Measurements from ENCODE around the gene APOA4. TPM values are rescaled to one million over a fixed set of nuclear protein-coding genes. Genes with fewer than 3 reads are reported as not detected.
"Not testable (repeated sequence)": the region's sequence is repeated elsewhere in the genome, so short reads cannot be mapped to it uniquely, and the experiment has no call there.

The APOA4 gene
- total RNA-seq, 1 experiment from 2014 or later: not detected

DNA sequence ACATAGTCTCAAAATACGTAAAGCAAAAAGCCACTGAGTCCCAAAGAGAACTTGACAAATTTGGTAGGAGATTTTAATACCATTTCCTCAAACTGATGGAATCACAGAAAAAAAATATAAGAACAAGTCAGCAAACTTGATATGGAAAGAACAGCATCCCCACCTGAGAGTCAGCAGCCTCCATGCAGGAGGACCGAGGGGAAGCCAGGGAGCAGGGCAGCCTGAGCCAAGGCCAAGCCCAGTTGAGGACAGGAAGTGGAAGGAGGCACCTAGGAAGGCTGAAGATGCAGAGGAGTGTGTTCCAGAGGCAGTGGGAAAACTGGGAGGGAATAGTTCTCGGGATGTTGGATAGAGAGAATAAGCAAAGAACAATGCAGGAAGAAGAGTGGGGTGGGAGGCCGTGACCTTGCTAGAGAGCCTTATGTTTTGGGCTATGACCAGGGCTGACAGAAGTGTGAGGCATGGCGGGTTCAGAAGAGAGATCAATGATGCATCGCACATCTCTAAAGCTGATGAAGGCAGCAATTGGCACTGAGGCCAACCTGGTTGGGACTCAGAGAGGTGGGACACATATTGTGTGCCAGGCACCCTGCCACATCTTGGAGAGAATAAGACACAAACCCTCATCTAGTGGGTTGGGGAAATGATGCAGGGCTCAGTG lies 15.4 kb downstream of the APOA4 start:
- DNase-seq (ENCODE audit: low read depth): no peak

DNA sequence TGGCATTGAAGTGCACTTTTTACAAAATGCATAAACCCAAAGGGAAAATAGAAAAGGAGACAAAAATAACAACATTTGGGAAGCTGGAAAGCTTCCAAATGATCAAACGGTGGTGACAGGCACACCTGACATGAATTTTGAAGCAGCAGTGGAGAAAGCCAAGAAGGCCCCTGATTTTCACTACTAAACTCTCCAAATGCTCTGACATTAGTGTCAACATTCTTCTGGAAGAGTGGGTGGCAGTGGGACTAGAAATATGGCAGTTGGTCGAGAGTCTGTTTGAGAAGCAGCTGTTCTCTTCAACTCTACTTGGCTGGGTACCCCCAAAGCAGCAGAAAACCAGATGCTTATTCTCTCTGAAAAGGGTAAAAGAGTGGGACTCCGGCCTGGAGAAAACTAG lies 19.1 kb downstream of the APOA4 start:
- no peak for DNase-seq (ENCODE audit: low read depth)

DNA sequence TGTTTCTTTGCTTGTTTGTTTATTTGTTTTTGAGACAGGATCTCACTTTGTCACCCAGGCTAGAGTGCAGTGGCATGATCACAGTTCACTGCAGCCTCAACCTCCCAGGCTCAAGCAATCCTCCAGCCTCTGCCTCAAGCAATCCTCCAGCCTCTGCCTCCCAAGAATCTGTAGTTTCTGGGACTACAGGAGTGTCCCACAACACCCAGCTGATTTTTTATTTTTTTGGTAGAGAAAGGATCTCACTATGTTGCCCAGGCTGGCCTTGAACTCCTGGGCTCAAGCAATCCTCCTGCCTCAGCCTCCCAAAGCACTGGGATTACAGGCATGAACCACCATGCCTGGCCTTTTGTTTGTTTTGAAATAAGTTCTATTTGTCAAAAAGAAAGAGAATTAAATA lies 21.4 kb downstream of the APOA4 start:
- DNase-seq (ENCODE audit: low read depth): not testable (repeated sequence)

DNA sequence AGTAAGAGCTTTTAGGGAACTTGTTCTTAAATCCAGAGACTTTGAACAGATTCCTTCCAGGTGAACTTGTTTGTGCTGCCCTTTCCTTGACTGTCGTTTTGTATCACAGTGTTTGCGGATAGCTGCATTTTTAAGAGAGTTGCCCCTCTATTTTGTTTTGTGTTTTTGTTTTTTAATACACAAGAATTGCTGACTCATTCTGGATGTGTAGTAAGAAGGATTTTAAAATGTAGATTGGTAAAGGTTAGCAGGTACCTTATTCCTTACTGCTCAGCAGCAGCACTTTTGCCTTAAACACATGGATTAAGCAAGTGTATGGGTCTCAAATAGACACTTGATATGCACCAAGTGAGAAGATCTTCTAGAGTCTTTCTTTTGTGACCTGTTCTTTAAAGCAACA lies 22.5 kb downstream of the APOA4 start:
- no peak for DNase-seq (ENCODE audit: low read depth)

- DNase-seq (ENCODE audit: low read depth): no peak
Measured at GRCh38 chr11:116798368-116798767, 24.7 kb downstream of the APOA4 start.

DNA sequence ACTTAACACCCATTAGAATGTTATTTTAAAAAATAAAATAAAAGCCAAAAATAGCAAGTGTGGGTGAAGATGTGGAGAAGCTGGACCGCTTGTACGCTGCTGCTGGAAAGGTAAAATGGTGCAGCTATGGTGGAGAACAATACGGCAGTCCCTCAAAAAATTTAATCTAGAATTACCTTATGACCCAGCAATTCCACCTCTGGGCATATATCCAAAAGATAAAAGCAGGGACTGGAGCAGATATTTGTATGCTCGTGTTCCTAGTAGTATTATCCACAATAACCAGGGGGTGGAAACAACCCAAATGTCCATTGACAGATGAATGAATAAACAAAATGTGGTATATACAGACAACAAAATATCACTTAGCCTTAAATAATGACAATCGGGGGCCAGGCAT lies 25.3 kb downstream of the APOA4 start:
- DNase-seq (ENCODE audit: low read depth): no peak

- DNase-seq (ENCODE audit: low read depth): no peak
Measured at GRCh38 chr11:116796548-116796947, 26.6 kb downstream of the APOA4 start.

- DNase-seq (ENCODE audit: low read depth): no peak
Measured at GRCh38 chr11:116794851-116795250, 28.3 kb downstream of the APOA4 start.

DNA sequence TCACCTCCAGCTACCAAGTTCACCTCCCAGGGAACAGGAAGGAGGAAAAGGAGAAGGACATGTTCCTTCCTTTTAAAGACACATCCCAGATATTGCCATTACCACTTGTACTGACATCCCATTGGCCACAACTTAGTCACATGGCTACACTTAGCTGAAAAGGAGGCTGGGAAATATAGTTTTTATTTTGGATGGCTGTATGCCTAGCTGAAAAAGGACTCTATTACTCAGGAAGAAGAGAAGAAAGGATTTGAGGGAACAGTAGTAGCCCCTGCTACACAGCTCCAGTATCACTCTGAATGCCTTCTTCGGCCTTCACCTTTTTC lies 29.4 kb downstream of the APOA4 start:
- peak; percentile 79 for DNase-seq (ENCODE audit: low read depth)

- peak; percentile 91 for DNase-seq (ENCODE audit: low read depth)
Measured at GRCh38 chr11:116792869-116793771, 30.0 kb downstream of the APOA4 start.

- DNase-seq (ENCODE audit: low read depth): no peak
Measured at GRCh38 chr11:116792144-116792868, 30.8 kb downstream of the APOA4 start.

DNA sequence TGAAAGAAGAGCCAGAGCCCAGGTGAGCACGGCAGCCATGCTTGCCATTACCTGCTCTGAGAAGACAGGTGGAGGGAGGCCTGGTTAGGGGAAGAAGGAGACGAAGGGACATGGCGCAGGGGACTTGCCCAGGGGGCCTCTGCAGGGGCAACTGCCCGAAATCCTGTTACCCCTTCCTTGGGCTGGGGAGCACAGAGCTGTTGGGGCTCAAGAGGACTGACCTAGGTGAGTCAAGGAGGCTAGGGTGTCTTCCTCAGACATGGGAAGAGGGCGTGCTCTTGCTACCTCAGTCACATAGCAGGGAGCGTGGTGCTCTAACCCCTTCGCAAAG lies 31.3 kb downstream of the APOA4 start, which contains the start of gene APOA5:
Gene APOA5, minus strand, starts transcription at position 67 of the 331 bp plus-strand sequence. Its CDS starts 19 bp downstream, at position 48.
- DNase-seq (ENCODE audit: low read depth): no peak

GRCh38 chr11:116791002-116791812 lies 31.9 kb downstream of the APOA4 start:
- DNase-seq (ENCODE audit: low read depth): no peak

DNA sequence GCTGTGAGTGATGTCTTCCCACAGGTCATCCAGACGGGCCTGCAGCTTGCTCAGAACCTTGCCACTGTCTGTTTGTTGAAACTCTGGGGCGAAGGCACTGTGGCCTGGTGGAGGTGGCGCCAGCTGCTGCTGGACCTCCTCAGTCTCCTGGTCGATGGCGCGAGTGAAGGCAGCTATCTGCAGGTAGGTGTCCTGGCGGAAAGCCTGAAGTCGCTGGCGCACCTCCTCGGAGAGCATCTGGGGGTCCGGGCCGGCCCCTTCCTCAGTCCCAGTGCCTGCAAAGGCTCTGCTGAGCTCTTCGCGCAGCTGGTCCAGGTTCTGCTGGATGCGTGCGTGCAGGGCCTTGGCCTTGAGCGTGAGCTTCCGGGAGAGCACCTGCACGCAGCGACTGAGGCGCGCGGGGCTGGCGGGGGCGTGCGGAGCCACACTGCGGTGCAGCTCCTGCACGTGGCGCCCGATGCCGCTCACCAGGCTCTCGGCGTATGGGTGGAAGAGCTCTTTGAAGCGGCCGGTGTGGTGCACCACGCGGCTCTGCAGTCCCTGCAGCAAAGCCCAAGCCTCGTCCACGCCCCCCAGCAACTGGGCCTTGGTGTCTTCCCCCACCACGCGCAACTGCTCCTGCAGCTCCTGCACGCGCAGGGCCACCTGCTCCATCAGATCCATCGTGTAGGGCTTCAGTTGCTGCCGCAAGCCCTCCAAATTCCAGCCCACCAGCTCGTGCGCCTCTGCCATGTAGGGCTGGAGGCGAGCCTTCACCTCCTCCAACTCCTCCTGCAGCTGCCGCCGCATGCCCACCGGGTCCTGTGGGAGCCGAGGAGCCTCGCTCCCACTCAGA lies 32.7 kb downstream of the APOA4 start:
- no peak for DNase-seq (ENCODE audit: low read depth)

DNA sequence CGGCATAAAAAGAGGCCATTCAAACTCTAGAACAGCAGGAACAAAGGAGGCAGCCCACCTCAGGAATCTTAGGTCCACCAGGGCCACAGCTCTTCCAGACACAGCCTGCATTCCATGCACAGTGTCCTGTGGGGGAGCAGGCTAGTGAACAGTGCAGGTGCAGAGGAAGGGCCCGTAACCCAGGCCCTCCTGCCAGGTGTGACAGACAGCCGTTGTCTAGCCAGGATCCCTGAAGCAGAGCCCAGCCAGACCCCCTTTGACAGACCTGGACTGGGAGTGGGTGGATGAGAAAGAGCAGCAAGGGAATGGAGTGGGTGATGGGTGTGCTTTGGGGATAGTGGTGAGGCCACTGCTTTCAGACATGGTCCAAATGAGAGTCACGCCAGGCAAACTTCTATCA lies 34.1 kb downstream of the APOA4 start:
- no peak for DNase-seq (ENCODE audit: low read depth)

GRCh38 chr11:116788534-116788933 lies 34.6 kb downstream of the APOA4 start:
- no peak for DNase-seq (ENCODE audit: low read depth)

- peak; percentile 64 for DNase-seq (ENCODE audit: low read depth)
Measured at GRCh38 chr11:116787786-116788486, 35.2 kb downstream of the APOA4 start, which contains the start of gene ZPR1. TSS of gene ZPR1 (minus strand) at chr11:116788023. CDS start at chr11:116787990, 33 bp downstream.

DNA sequence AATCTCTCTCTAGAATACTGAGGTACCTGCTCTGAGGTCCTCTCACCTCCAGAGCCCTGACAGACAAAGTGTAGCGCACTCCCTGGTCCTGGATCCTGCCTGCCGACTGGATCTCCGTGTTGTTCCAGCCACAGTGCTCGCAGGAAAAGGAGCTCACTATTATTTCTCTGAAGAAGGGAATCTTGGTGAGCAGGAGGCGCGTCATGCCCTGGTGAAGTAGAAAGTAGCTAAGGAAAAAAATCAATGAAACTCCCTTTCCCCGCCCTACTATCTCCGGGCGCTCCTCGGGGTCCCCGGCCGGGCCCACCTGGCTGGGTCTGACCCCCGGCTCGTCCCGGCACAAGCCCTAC lies 35.7 kb downstream of the APOA4 start:
- no peak for DNase-seq (ENCODE audit: low read depth)

GRCh38 chr11:116786966-116787365 lies 36.1 kb downstream of the APOA4 start:
- no peak for DNase-seq (ENCODE audit: low read depth)

DNA sequence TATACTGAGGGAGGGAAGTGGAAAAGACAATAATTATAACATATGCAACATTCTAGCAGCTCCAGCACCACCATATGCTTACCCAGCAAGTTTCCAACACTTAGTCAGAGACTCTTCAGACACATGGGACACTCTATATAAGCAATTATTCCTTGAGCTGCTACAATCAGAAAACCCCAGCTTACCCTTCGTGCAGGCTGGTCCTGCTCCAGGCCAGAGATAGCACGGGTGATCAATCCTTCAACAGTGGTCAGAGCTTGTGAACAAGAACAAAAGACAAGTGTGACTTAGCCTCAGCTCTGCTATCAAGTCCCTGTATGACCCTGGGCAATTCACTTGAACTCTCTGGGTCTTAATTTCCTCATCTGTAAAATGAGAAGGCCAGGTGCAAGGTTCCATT lies 36.8 kb downstream of the APOA4 start:
- no peak for DNase-seq (ENCODE audit: low read depth)

All from HT1080 (cell line).